HG02943 (cell line): ENCODE data around the gene MRPL27.

Experiments
- ATAC-seq: cut with Tn5 transposase; IDR thresholded peaks from one replicate; pipeline ENCODE4 v1.9.1; 2021; ENCODE audit warnings: mild to moderate bottlenecking, low read depth, moderate library complexity; ENCODE audit not compliant: unreplicated experiment

Gene MRPL27

DNA sequence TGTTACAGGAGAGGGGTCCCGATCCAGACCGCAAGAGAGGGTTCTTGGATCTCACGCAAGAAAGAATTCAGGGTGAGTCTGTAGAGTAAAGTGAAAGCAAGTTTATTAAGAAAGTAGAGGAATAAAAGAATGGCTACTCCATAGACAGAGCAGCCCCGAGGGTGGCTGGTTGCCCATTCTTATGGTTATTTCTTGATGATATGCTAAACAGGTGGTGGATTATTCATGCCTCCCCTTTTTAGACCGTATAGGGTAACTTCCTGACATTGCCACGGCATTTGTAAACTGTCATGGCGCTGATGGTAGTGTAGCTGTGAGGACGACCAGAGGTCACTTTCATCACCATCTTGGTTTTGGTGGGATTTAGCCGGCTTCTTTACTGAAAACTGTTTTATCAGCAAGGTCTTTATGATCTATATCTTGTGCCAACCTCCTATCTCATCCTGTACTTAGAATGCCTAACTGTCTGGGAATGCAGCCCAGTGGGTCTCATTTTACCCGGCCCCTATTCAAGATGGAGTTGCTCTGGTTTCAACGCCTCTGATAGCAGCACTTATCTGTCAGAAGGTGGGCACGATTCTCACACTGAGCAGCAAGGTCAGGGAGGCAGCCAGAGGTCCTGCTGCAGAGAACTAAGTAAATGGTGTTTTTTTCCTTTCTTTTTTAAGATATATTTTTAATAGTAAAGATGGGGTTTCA is 53.5 kb downstream of the MRPL27 start:
- no peak for ATAC-seq

DNA sequence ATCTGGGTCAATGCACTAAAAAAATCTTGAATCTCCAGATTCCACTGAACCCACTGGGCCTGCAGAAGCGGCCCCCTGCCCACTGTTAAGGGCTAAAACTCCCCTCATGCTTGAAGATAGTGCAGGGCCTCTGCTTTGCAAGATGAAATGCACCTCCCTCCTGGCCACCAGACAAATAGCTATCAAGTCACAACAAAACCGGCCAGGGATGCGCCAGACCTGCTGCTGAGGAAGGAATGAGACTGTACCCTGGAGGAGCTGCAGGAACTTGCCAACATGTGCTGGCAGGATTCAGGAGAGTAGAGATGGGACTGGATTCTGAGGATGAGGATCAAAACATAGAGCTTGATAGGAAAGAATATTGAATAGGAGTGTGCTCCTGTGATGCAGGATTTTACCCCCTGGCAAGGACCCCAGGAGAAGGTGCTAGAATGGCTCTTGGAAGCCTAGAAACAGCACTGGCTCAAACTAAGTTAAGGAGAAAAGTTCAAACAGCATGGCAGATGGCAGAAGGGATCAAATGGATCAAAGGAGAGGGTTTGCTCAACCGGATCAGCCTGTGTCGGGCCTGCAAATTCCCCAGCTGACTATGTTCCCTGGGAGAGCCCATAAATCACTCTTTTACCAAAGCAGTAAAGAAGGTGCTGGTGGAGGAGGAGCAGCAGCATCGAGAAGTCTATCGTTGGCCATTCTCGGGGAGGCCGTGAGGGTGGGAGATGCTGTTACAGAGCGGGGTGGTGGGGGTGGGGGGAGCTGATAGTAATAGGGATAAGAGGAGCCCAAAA is 54.3 kb downstream of the MRPL27 start:
- no peak for ATAC-seq
